Endothelial cell (in vitro differentiated cells): ENCODE results near the gene ZNF750. TPM values are rescaled to one million over a fixed set of nuclear protein-coding genes. Genes with fewer than 3 reads are reported as not detected.

Experiments used
- DNase-seq: peaks from one replicate; pipeline ENCODE4 v3.0.0; 2021; ENCODE audit warnings: low spot score
- H3K27ac Mint-ChIP-seq: one replicate; pipeline ENCODE4 v1.8.0; 2021; ENCODE audit warnings: mixed read lengths, inconsistent platforms; ENCODE audit not compliant: unreplicated experiment
- H3K27me3 Mint-ChIP-seq: one replicate; pipeline ENCODE4 v1.8.0; 2021; ENCODE audit warnings: mild to moderate bottlenecking, moderate library complexity, mixed read lengths, inconsistent platforms; ENCODE audit not compliant: unreplicated experiment
- H3K36me3 Mint-ChIP-seq: one replicate; pipeline ENCODE4 v1.8.0; 2021; ENCODE audit warnings: mild to moderate bottlenecking, low read depth, mixed read lengths, inconsistent platforms; ENCODE audit not compliant: unreplicated experiment
- H3K4me1 Mint-ChIP-seq: one replicate; pipeline ENCODE4 v1.8.0; 2021; ENCODE audit warnings: mild to moderate bottlenecking, mixed read lengths, inconsistent platforms; ENCODE audit not compliant: unreplicated experiment
- H3K4me3 Mint-ChIP-seq: one replicate; pipeline ENCODE4 v1.8.0; 2021; ENCODE audit warnings: mild to moderate bottlenecking, mixed read lengths, inconsistent platforms; ENCODE audit not compliant: unreplicated experiment
- H3K9me3 Mint-ChIP-seq: one replicate; pipeline ENCODE4 v1.8.0; 2021; ENCODE audit warnings: mixed read lengths, inconsistent platforms; ENCODE audit not compliant: unreplicated experiment
- total RNA-seq: library from RNA; stranded (reverse); fragmentation: NEBNext Ultra II Directional; extraction: Animal tissue kit (Norgen Biotek cat#: 25700); gene quantifications from one replicate; pipeline ENCODE4 v1.2.1, GENCODE V29; 2021; ENCODE audit not compliant: unreplicated experiment
- TF ChIP-seq, protein P1 (sequence below): fragments of 200-600 bp; sonication (generic); IDR thresholded peaks from one replicate; pipeline ENCODE4 v1.5.0; 2021; ENCODE audit warnings: antibody characterized with exemption; ENCODE audit not compliant: unreplicated experiment

ZNF750 gene
- total RNA-seq, 1 donor from 2014 or later = 0.31 TPM

DNA sequence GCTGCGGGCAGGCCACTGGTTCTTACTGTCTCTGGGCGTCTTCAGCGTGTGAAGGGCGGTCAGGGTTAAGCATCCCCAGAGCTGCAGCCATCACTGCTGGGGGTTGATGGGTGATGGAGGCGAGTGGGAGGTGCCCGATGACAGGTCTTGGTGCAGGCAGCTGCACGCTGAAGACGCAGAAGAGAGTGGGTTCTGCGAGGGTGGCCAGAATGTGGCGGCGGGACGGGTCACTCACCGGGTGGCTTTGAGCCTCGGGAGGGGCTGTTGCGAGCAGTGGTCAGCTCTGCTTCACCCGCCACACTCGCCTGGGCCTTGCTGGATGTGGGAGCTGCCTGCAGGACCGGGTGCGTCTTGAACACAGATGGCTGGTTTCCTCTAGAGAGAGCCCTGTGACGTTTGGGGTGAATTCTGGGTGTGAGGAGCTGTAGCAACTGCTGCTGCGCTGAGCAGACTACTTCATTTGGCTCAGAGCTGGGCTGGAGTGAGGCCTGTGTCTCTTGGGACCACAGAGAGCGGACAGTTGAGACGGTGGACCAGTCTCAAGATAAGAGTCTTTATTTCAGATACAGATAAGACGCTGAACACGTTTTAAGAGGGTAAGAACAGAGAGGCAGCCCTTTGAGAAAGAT lies 44.6 kb upstream of the ZNF750 start:
- Mint-ChIP-seq H3K4me3 (no peak overlapping the region), H3K27me3 (peaks cover 17% of the 10 kb centered on the region), H3K9me3 (no peaks in the 10 kb centered on the region), H3K36me3 (peaks cover 44% of the 10 kb centered on the region), H3K27ac (no peak overlapping the region), H3K4me1 (peaks cover 33% of the 10 kb centered on the region)
- TF ChIP-seq, protein P1, sequence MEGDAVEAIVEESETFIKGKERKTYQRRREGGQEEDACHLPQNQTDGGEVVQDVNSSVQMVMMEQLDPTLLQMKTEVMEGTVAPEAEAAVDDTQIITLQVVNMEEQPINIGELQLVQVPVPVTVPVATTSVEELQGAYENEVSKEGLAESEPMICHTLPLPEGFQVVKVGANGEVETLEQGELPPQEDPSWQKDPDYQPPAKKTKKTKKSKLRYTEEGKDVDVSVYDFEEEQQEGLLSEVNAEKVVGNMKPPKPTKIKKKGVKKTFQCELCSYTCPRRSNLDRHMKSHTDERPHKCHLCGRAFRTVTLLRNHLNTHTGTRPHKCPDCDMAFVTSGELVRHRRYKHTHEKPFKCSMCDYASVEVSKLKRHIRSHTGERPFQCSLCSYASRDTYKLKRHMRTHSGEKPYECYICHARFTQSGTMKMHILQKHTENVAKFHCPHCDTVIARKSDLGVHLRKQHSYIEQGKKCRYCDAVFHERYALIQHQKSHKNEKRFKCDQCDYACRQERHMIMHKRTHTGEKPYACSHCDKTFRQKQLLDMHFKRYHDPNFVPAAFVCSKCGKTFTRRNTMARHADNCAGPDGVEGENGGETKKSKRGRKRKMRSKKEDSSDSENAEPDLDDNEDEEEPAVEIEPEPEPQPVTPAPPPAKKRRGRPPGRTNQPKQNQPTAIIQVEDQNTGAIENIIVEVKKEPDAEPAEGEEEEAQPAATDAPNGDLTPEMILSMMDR = no peak
- DNase-seq = no peak

DNA sequence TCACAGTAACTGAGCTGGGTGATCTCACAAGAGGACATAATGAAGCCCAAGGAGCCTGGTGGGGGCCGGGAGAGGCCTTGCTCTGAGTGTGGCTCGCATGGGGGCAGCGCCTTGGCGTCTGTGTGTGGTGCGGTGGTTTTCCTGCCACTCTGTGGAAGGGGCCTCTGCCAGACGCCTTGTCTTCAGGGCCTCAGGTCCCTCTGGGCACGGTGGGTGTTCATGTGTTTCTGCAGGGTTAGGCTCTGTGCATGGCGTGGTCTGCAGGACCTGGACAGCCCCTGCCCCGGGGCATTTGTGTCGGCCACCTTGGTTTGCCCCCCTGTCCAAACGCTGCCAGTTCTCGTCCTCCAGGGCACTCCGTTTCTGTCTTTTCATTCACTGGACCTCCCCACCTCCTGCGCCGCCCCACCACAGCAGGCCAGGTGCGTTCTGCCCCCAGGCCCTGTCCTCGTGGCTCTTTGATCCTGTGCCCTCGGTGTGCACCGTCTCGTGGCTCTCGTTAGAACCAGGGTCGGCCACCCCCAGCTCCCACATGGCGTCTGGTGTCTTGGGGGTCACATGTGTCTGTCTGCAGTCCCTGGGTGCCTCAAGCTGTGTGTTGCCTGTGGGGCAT lies 43.7 kb upstream of the ZNF750 start:
- Mint-ChIP-seq H3K4me3 (no peak overlapping the region), H3K9me3 (no peaks in the 10 kb centered on the region), H3K4me1 (peaks cover 34% of the 10 kb centered on the region), H3K27me3 (peaks cover 17% of the 10 kb centered on the region), H3K27ac (peak overlapping the region; percentile 5), H3K36me3 (peaks cover 47% of the 10 kb centered on the region)
- no peak for DNase-seq
- TF ChIP-seq, protein P1 = no peak

DNA sequence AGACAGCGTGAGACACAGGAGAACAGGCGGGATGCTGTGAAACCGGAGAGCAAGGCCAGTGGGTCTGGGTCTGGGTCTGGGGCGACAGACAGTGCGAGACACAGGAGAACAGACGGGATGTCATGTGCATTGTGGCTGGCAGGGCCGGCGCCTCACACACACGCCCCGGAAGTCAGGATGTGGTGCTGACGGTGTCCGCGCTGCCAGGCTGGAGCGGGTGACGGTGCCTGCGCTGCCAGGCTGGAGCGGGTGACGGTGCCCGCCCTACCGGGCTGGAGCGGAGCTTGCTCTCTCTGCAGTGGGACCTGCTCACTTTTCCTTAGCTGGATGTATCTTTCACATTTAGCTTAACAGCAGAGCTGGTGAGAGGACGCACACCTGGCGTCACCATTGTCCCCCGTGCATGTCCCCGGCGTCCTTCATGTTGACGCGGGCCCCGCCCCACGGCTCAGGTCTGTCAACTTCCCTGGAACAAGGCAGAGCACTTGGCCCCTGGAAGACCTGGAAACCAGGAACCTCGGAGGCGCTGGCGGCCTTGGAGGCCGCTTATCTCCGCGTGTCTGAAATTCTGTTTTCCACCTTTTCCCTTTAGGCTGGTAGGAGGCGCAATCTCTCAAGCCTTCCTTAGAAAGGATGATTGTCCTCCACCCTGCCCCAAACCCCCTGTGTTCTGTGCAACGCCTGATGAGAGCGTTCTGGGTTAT lies 43.0 kb upstream of the ZNF750 start:
- Mint-ChIP-seq H3K4me3 (no peak overlapping the region), H3K36me3 (peaks cover 43% of the 10 kb centered on the region), H3K27me3 (peaks cover 15% of the 10 kb centered on the region), H3K27ac (peak overlapping the region; percentile 13), H3K9me3 (no peaks in the 10 kb centered on the region), H3K4me1 (peaks cover 34% of the 10 kb centered on the region)
- no peak for DNase-seq
- TF ChIP-seq, protein P1 = no peak

DNA sequence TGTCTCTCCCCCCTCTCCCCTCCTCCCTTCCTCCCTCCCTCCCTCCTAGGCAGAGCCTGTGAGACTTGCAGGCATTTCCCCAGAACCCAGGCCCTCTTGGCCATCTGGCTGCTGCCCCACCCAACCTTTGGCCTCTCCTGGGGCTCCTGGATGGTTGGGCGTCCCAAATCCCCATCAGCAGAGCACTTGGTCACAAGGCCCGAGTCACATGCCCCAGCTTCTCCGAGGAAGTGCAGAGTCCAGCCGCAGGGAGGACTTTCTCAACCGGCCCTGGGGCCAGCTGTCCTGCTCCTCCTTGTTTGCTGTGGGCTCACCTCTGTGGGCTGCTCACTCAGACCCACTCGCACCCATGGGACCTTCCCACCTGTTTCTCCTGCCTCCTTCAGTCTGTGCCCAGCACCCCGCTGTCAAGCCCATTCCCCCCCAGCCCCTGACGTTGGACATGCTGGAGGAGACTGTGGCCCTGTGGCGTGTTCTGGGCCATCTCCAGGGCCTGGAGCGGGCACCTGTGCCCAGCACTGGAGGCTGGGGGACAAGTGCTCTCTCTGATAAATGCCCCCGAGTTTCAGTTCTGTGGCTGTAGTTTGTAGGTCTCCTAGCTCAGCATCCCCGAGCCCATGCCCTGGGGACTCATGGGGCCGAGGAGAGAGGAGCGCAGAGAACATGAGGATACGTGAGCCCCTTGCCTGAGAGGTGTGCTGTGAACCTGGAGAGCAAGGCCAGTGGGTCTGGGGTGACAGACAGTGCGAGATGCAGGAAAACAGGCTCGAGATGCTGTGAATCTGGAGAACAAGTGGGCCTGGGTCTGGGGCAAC lies 42.3 kb upstream of the ZNF750 start:
- Mint-ChIP-seq H3K9me3 (no peaks in the 10 kb centered on the region), H3K27me3 (peaks cover 11% of the 10 kb centered on the region), H3K4me3 (no peak overlapping the region), H3K36me3 (peaks cover 36% of the 10 kb centered on the region), H3K4me1 (peaks cover 34% of the 10 kb centered on the region), H3K27ac (peak overlapping the region; percentile 13)
- TF ChIP-seq, protein P1 = no peak
- DNase-seq = no peak
